CD4-positive, alpha-beta T cell treated with Interferon gamma for 1 hour (primary cell): Measurements from ENCODE around the gene CRHR2.

Experiments used
- DNase-seq: peaks from one replicate; pipeline ENCODE4 v3.0.0-alpha.2; 2020

CRHR2 gene

GRCh38 chr7:30613366-30614325 lies 68.6 kb downstream of the CRHR2 start:
- DNase-seq, result no peak

GRCh38 chr7:30612658-30613265 lies 69.5 kb downstream of the CRHR2 start:
- no peak for DNase-seq

DNA sequence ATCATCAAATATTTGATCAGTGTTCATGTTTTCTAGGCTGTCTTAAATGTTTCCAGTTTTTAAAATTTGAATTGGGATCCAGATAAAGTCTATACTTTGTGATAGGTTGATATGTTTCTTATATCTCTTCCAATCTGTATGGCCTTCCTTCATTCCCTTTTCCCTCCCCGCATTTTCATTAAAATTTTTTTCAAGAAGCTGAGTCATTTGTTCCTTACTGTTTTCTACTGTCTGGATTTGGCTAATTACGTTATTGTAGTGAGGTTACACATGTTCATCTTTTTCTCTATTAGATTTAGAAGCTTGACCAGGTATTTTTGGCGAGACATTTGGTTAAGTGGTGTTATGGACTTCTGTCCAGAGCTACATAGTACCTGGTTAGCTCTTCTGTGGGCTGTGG lies 76.4 kb downstream of the CRHR2 start:
- no peak for DNase-seq

DNA sequence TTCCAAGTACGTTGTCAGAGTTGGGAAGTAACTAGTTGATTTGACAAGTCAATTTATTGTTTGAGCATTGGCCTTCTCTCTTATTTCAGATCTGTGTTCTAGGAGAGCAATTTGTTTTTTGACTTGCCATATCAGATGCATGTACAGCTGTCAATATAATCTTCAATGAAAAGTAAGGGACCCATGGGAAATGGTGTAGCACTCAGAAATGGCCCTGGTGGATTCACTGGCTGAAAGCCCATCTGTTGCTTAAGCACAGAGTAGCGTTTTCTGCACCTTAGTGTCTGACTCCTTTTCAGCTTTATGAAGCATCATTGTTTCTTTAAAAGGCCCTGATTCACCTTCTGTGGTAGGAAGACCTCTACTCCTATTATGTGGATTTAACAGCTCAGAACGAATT lies 77.4 kb downstream of the CRHR2 start:
- DNase-seq, result no peak
